HepG2 (cell line): ENCODE data around the gene ATG2B. TPM values are rescaled to one million over a fixed set of nuclear protein-coding genes. Genes with fewer than 3 reads are reported as not detected.

Experiments
- ATAC-seq: fragments of 200-7000 bp; cut with Tn5 transposase; 3 replicates; pipeline ENCODE4 v1.9.1; 2020; ENCODE audit warnings: mild to moderate bottlenecking, moderate library complexity
- BruUV-seq: library from RNA; stranded (reverse); fragments of 400-500 nt; replicated peaks from 2 replicates; lab custom pipeline; 2021; lab: Mats Ljungman, UMichigan
- CTCF ChIA-PET: fragments of 300-600 bp; formaldehyde crosslinking; extraction: SDS; loops from one replicate; lab custom pipeline; 2021; ENCODE audit warnings: low total read pairs, inconsistent platforms, low intra/inter-chr PET ratio; lab: Yijun Ruan, JAX
- POLR2A ChIA-PET: fragments of 350-600 bp; sonication (Branson Sonifier 250); formaldehyde crosslinking; loops from one replicate; lab custom pipeline; 2020; ENCODE audit warnings: antibody characterized with exemption, inconsistent platforms; lab: Yijun Ruan, JAX
- DNase-seq: peaks from one replicate; pipeline ENCODE4 v3.0.0-alpha.2; 2015; ENCODE audit warnings: low spot score
- FAIRE-seq: peaks from 3 replicates; lab custom pipeline; 2011; peaks lifted over from hg19 to GRCh38; lab: Jason Lieb, UNC
- H2AFZ ChIP-seq: one replicate; pipeline ENCODE4 v1.6.1; 2011; ENCODE audit warnings: low read length, inconsistent platforms
- H3K27ac ChIP-seq: fragments of 300-600 bp; 3 replicates; pipeline ENCODE4 v1.8.0; 2011; ENCODE audit warnings: mixed run types, mild to moderate bottlenecking, mixed read lengths, low read length, inconsistent platforms; ENCODE audit not compliant: insufficient read depth; ENCODE audit errors: extremely low read length
- H3K27me3 ChIP-seq, 2 experiments: fragments of 200-600 bp in 1 of 2; 2 replicates in 1 of 2; 3 replicates in 1 of 2; pipeline versions ENCODE4 v1.6.0 to v1.8.0; 2011; ENCODE audit warnings: low read length in 2 of 2, mild to moderate bottlenecking in 2 of 2, moderate library complexity in 2 of 2, inconsistent platforms in 1 of 2; ENCODE audit not compliant: insufficient read depth in 2 of 2, control insufficient read depth in 1 of 2
- H3K36me3 ChIP-seq, 2 experiments: fragments of 200-600 bp in 1 of 2; replicated peaks in 1 of 2; 2 replicates in 1 of 2; 3 replicates in 1 of 2; pipeline versions ENCODE4 v1.5.1 to v1.8.0; 2011; ENCODE audit warnings: low read length in 2 of 2, inconsistent platforms in 1 of 2; ENCODE audit not compliant: insufficient read depth in 2 of 2, control insufficient read depth in 1 of 2
- H3K4me1 ChIP-seq: 2 replicates; pipeline ENCODE4 v1.5.1; 2012; ENCODE audit warnings: low read length, inconsistent platforms; ENCODE audit not compliant: insufficient read depth
- H3K4me2 ChIP-seq: 2 replicates; pipeline ENCODE4 v1.6.0; 2011; ENCODE audit warnings: low read depth, low read length, inconsistent platforms
- H3K4me3 ChIP-seq, 3 experiments: fragments of 200-600 bp in 1 of 3; sonication (generic), shearing (Covaris generic) in 1 of 3; replicated peaks in 1 of 3; 2 replicates each; pipeline ENCODE4 v1.5.1; 2011 to 2016; ENCODE audit warnings: low read length in 3 of 3, inconsistent platforms in 2 of 3, low read depth in 2 of 3, mild to moderate bottlenecking in 2 of 3, control low read depth in 1 of 3, mixed read lengths in 1 of 3; ENCODE audit not compliant: insufficient read depth in 1 of 3
- H3K79me2 ChIP-seq: one replicate; pipeline ENCODE4 v1.6.1; 2011; ENCODE audit warnings: low read length, inconsistent platforms; ENCODE audit not compliant: insufficient read depth
- H3K9ac ChIP-seq: 2 replicates; pipeline ENCODE4 v1.6.0; 2011; ENCODE audit warnings: mild to moderate bottlenecking, low read depth, low read length, inconsistent platforms; ENCODE audit not compliant: insufficient read depth
- H3K9me3 ChIP-seq: 2 replicates; pipeline ENCODE4 v1.5.1; 2012; ENCODE audit warnings: mild to moderate bottlenecking, low read length
- H4K20me1 ChIP-seq: 2 replicates; pipeline ENCODE4 v1.6.0; 2011; ENCODE audit warnings: inconsistent platforms, mild to moderate bottlenecking, low read length, moderate library complexity; ENCODE audit not compliant: insufficient read depth
- CREM ChIP-seq, 2 experiments: sonication (generic) in 1 of 2; formaldehyde crosslinking in 1 of 2; IDR thresholded peaks; 2 replicates each; pipeline versions ENCODE4 v1.4.0 to v1.6.1; 2016 to 2020; ENCODE audit warnings: antibody characterized with exemption in 1 of 2, mild to moderate bottlenecking in 1 of 2, missing genetic modification reagents in 1 of 2
- HDAC6 ChIP-seq: fragments of 200-600 bp; sonication (generic); IDR thresholded peaks from 2 replicates; pipeline ENCODE4 v1.7.0; 2017; ENCODE audit warnings: mild to moderate bottlenecking, antibody characterized with exemption, low read length, low read depth
- HIVEP1 ChIP-seq: sonication (generic); formaldehyde crosslinking; IDR thresholded peaks from 2 replicates; pipeline ENCODE4 v1.4.0; 2020; ENCODE audit warnings: mild to moderate bottlenecking, missing genetic modification reagents
- HMGXB3 ChIP-seq: sonication (generic); formaldehyde crosslinking; IDR thresholded peaks from 2 replicates; pipeline ENCODE4 v1.4.0; 2020; ENCODE audit warnings: missing genetic modification reagents, borderline replicate concordance
- HNF4G ChIP-seq, 2 experiments: sonication (generic) in 1 of 2; formaldehyde crosslinking in 1 of 2; IDR thresholded peaks; 2 replicates each; pipeline versions ENCODE4 v1.4.0 to v1.6.1; 2011 to 2020; ENCODE audit warnings: borderline replicate concordance in 2 of 2, low read depth in 2 of 2, mild to moderate bottlenecking in 2 of 2, low read length in 1 of 2, missing genetic modification reagents in 1 of 2, moderate library complexity in 1 of 2
- KLF9 ChIP-seq: IDR thresholded peaks from 2 replicates; pipeline ENCODE4 v1.6.1; 2016; ENCODE audit warnings: low read depth
- PAXIP1 ChIP-seq: sonication (generic); formaldehyde crosslinking; conservative IDR thresholded peaks from 2 replicates; pipeline ENCODE4 v1.4.0; 2020; ENCODE audit warnings: mild to moderate bottlenecking, missing genetic modification reagents, moderate library complexity
- TBX3 ChIP-seq: fragments of 450-650 bp; IDR thresholded peaks from 2 replicates; pipeline ENCODE4 v1.6.1; 2017; ENCODE audit warnings: antibody characterized with exemption, mild to moderate bottlenecking, inconsistent platforms, borderline replicate concordance
- THYN1 ChIP-seq: sonication (generic); formaldehyde crosslinking; IDR thresholded peaks from 2 replicates; pipeline ENCODE4 v1.8.1; 2023; ENCODE audit warnings: low read depth, mild to moderate bottlenecking, moderate library complexity, missing genetic modification reagents, borderline replicate concordance
- ZMYM4 ChIP-seq: sonication (generic); formaldehyde crosslinking; IDR thresholded peaks from 2 replicates; pipeline ENCODE4 v1.8.1; 2023; ENCODE audit warnings: mild to moderate bottlenecking, missing genetic modification reagents
- ZNF33A ChIP-seq: sonication (generic); formaldehyde crosslinking; IDR thresholded peaks from 2 replicates; pipeline ENCODE4 v1.5.1; 2020; ENCODE audit warnings: missing genetic modification reagents, mild to moderate bottlenecking, moderate library complexity, borderline replicate concordance
- ZNF605 ChIP-seq: sonication (generic); formaldehyde crosslinking; IDR thresholded peaks from 2 replicates; pipeline ENCODE4 v1.8.0; 2022; ENCODE audit warnings: mild to moderate bottlenecking, missing genetic modification reagents
- ZNF784 ChIP-seq: sonication (generic); formaldehyde crosslinking; IDR thresholded peaks from 2 replicates; pipeline ENCODE4 v1.5.1; 2020; ENCODE audit warnings: missing genetic modification reagents, mild to moderate bottlenecking, borderline replicate concordance
- ZSCAN31 ChIP-seq: sonication (generic); formaldehyde crosslinking; IDR thresholded peaks from 2 replicates; pipeline ENCODE4 v1.5.0; 2020; ENCODE audit warnings: low read depth, mild to moderate bottlenecking, missing genetic modification reagents
- WGBS: methylation state at CpG from one replicate; pipeline ENCODE4 v1.1.6; 2017; ENCODE audit warnings: low lambda C conversion rate; 5-methylcytosine and 5-hydroxymethylcytosine counted together
- in situ Hi-C: cut with HindIII; loops from 2 replicates; pipeline ENCODE4 v1.10.0; 2017; ENCODE audit warnings: low pct_unique_long_range_greater_than_20kb; ENCODE audit not compliant: extremely low pct_ligation_motif_present
- intact Hi-C: fragments of 100-400 bp; cut with micrococcal nuclease; formaldehyde crosslinking; loops from one replicate; pipeline ENCODE4 v1.10.0; 2022; ENCODE audit not compliant: unreplicated experiment
- polyA plus RNA-seq, 8 experiments: library from polyadenylated mRNA; depleted of rRNA in 3 of 8; stranded (reverse) in 7 of 8; unstranded in 1 of 8; fragments of >200 nt; fragmentation: Illumina TruSeq in 4 of 8; extraction: Trizol in 4 of 8; gene quantifications; 2 replicates each; pipeline versions ENCODE4 v1.2.1 to v1.2.3, GENCODE V29; 2011 to 2016; ENCODE audit warnings: low read depth in 4 of 8, missing spikeins in 1 of 8, mixed read lengths in 1 of 8; ENCODE audit not compliant: insufficient read depth in 1 of 8
- total RNA-seq, 5 experiments: library from RNA; depleted of rRNA; stranded (reverse); fragments of >200 nt; fragmentation: Illumina TruSeq; extraction: Trizol; gene quantifications; 2 replicates each; pipeline ENCODE4 v1.2.3, GENCODE V29; 2016; ENCODE audit warnings: low read depth in 1 of 5

ATG2B gene
- total and polyA plus RNA-seq, 2 of the 13 experiments (the other 11 are each of a cell fraction or from before 2014, with no cell fraction given): 7.4 to 7.5 TPM

- TF ChIP-seq ZSCAN31 (CRISPR knock-in tag): no peak
- TF ChIP-seq, all 625 proteins: peak for 0
Measured at GRCh38 chr14:96354246-96354645, 8.9 kb downstream of the ATG2B start (continued).

GRCh38 chr14:96352708-96353107 is 10.4 kb downstream of the ATG2B start:
- in situ Hi-C loops (no loop called here), intact Hi-C loops (no loop called here)
- Histone ChIP-seq H3K4me3 (no peak overlapping the region), H4K20me1 (no peaks in the 10 kb centered on the region), H3K27me3 (no peaks in the 10 kb centered on the region), H3K4me2 (no peak overlapping the region), H3K4me1 (no peaks in the 10 kb centered on the region), H3K9ac (no peak overlapping the region), H3K9me3 (no peaks in the 10 kb centered on the region), H3K79me2 (peaks cover 3% of the 10 kb centered on the region), H3K36me3 (no peaks in the 10 kb centered on the region), H2AFZ (no peak overlapping the region), H3K27ac (no peak overlapping the region)
- FAIRE-seq: no peak
- DNase-seq: no peak
- ChIA-PET CTCF (no interaction called here), POLR2A (no interaction called here)
- no TSS peak for BruUV-seq
- no peak for ATAC-seq
- 78% methylated on average over 2 of the region's 2 CpGs for WGBS
- TF ChIP-seq HNF4G (IDR thresholded peaks at IDR 0.05; ENCODE audit: borderline replicate concordance, low read depth, low read length) (no peak), HNF4G (CRISPR knock-in tag; IDR thresholded peaks at IDR 0.05; ENCODE audit: borderline replicate concordance, low read depth) (no peak), CREM (IDR thresholded peaks at IDR 0.05) (no peak), CREM (CRISPR knock-in tag; IDR thresholded peaks at IDR 0.05) (no peak), HMGXB3 (no peak), ZMYM4 (CRISPR knock-in tag) (no peak), TBX3 (no peak), ZNF605 (CRISPR knock-in tag) (no peak), ZNF784 (CRISPR knock-in tag) (no peak), HDAC6 (no peak), ZNF33A (CRISPR knock-in tag) (no peak), THYN1 (no peak), PAXIP1 (no peak), KLF9 (CRISPR knock-in tag) (no peak), HIVEP1 (CRISPR knock-in tag) (no peak)
